Measurements from ENCODE around the gene RHNO1. TPM values are rescaled to one million over a fixed set of nuclear protein-coding genes. Genes with fewer than 3 reads are reported as not detected.

Gene RHNO1, protein sequence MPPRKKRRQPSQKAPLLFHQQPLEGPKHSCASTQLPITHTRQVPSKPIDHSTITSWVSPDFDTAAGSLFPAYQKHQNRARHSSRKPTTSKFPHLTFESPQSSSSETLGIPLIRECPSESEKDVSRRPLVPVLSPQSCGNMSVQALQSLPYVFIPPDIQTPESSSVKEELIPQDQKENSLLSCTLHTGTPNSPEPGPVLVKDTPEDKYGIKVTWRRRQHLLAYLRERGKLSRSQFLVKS
- total RNA-seq: 7.3 and 15.0 TPM in 2 replicates

DNA sequence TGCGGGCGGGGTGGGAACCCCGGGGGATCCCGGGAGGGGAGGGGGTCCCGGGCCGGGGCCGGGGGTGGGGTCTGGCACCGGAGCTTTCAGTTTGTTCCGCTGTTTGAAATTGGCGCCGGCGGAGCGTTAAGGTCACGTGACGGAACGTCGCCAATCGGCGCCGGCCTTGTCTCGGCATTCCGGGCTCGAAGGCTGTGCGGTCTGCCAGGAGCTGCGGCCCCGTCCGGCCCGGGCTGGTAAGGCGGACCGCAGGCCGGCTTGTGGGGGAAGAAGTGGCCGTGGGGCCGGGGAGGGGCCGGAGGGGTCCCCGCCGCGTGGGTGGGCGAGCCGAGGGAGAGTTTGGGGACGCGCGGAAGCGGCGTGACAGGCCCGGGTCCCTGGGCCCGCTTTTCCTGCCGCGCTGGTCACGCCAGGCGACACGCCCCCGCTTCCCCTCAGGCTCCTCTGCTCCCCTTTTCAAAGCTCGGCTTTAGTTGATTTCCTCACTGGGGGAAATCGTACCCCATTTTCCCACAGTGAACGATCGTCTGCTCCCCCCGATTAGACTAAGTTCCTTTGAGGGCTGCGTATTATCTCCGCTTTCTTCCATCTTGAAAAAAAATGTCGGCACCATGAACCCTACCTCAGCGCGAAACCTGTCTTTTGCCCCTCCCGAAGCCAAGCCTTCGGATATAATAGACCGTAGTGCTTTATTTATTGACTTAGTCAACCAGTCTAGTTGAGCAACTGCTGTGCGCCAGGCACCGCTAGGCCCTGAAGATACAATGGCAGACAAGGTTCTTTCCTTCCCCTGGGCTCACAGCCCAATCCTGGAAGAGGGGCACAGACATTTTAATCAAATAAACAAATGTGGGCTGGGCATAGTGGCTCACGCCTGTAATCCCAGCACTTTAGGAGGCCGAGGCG, at the start of gene RHNO1, which contains the start of gene FOXM1:
Gene RHNO1 (plus strand): TSS at position 177 of the 906 bp plus-strand sequence. CDS start 8,144 bp downstream, outside the sequence.
Gene FOXM1 (minus strand): TSS at position 128 of the 906 bp plus-strand sequence. CDS start 2,696 bp downstream, outside the sequence.

DNA sequence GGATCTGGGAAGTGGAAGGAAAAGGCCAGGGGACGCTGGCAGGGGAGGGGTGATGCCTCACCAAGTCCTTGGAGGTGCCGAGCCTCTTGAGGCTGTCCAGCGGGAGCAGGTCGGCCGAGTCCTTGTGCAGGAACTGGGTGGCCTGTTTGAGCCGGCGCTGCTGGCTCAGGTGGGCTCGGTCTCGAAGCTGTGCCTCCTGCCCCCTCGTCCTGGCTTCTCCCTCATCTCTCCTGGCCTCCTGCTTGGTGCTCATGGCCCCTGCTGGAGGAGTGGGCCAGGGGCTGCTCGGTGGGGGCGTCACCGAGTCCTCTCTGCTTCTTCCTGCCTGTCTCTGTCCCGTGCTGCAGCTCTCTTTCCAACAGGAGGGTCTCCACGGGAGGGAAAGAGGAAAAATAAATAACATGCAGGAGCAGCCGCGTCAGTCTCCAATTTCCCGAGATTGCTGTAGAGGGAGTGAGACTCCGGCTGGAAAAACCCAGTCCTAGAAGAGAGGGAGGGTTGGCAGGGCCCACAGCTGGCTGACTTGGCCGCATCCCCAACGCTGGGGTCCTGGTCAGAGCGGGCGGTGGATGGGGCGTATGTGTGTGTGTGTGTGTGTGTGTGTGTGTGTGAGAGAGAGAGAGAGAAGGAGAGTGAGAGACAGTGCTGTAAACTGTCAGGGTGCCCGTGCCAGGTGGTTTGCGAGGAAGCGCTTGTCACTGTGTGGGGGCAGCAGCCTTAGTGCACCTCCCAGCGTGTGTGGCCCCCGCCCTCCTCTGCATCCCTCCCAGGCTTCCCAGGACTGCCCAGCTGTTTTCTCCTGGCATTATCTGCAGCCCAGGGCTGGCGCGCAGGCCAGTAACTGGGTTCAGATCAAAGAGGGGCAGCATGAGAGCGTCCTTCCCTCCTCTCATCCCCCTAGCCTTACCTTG, 42.2 kb upstream of the RHNO1 start, which contains the start of gene NRIP2:
Gene NRIP2 (minus strand): TSS at position 455 of the 911 bp plus-strand sequence. CDS start 52 bp downstream, at position 403.

DNA sequence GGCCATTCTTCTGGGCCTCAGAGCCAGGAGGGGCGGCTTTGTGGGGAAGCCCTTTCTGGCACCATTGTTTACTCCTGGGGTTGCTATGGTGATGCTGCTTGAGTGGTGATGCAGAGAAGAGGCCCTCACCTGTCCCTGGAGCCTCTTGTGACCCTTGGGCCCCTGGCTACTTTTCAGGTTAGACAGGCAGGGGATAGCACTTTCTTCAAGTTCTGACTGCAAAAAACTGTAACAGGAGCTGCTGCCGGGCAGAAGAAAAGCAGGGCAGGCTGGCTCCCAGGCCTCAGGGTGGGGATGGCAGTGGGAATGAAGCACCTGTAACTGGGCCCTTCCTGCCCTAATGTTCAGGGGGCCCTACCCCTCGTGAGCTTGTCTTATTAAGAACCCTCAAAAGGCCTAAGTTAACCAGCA, 20.0 kb upstream of the RHNO1 start, which contains the start of gene TEX52:
Gene TEX52 (minus strand): TSS at position 19 of the 411 bp plus-strand sequence. CDS start 13 bp downstream, at position 6.

DNA sequence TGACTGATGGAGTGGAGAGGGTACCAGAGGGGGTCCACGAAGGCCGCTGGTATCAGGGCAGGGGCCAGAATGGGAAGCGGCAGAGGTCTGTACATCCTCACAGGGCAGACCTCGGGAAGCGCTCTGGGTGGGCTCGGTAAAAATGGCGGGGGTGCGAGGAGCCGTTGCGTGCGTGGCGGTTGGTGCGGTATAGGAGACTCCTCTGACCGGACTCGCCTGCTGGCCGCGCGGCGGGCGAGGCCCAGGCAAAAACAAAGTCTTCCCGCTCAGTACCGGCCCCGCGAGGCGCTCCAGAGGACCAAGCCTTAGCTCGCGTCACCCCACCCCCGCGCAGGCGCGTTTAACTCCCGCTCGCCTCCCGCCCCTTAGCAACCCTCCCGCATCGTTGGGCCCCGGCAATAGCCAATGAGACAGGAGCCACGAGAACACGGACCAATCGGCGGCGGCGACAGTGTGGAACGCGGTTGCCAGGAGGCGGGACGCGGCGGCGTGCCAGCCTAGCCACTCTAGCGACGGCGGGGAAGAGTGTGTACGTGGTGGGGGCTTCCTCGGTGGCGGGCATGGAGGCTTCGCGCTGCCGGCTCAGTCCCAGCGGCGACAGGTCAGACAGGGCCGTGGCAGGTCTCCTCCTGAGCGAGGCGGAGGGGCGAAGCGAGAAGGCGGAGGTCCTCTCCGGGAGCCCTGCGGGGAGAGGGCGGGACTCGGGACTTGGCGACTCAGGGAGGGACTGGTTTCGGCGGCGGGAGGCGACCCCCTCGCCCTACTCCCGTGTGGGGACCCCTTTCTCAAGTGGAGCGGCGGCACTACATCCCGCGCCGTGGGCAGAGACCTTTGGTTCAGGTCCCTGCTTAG, 13.6 kb downstream of the RHNO1 start, which contains the start of gene TULP3:
Gene TULP3 (plus strand): TSS at position 504 of the 852 bp plus-strand sequence. CDS start 57 bp downstream, at position 561.

Other genes with a start within 250 kb of the RHNO1 start
- gene FKBP4, start 82.3 kb upstream of the RHNO1 start, total RNA-seq: 21.6 and 29.3 TPM in 2 replicates
- 14.3 and 21.0 TPM in 2 replicates for gene ITFG2, start 64.6 kb upstream of the RHNO1 start, total RNA-seq
- gene NRIP2, start 42.2 kb upstream of the RHNO1 start, total RNA-seq: under 0.01 TPM in 1 of 2 replicates, not detected in the other
- not detected in 2 replicates for gene TEX52, start 20.2 kb upstream of the RHNO1 start, total RNA-seq
- 1.3 and 2.0 TPM in 2 replicates for gene FOXM1, start within 50 bp of the RHNO1 start, total RNA-seq
- 14.3 and 14.8 TPM in 2 replicates for gene TULP3, start 13.7 kb downstream of the RHNO1 start, total RNA-seq
- gene TEAD4, start 82.2 kb downstream of the RHNO1 start, total RNA-seq: 2.5 and 3.6 TPM in 2 replicates
- 23.2 and 60.1 TPM in 2 replicates for gene TSPAN9, start 200.2 kb downstream of the RHNO1 start, total RNA-seq

Measured in bronchial smooth muscle cell (primary cell).